NCI-H2171 (cell line): ENCODE measurements around the gene COL15A1.
"Not testable (repeated sequence)": the region's sequence is repeated elsewhere in the genome, so short reads cannot be mapped to it uniquely, and the experiment has no call there.

Experiments
- DNase-seq: peaks from one replicate; lab custom pipeline; 2025; lab: John Stamatoyannopoulos, UW

Gene COL15A1

DNA sequence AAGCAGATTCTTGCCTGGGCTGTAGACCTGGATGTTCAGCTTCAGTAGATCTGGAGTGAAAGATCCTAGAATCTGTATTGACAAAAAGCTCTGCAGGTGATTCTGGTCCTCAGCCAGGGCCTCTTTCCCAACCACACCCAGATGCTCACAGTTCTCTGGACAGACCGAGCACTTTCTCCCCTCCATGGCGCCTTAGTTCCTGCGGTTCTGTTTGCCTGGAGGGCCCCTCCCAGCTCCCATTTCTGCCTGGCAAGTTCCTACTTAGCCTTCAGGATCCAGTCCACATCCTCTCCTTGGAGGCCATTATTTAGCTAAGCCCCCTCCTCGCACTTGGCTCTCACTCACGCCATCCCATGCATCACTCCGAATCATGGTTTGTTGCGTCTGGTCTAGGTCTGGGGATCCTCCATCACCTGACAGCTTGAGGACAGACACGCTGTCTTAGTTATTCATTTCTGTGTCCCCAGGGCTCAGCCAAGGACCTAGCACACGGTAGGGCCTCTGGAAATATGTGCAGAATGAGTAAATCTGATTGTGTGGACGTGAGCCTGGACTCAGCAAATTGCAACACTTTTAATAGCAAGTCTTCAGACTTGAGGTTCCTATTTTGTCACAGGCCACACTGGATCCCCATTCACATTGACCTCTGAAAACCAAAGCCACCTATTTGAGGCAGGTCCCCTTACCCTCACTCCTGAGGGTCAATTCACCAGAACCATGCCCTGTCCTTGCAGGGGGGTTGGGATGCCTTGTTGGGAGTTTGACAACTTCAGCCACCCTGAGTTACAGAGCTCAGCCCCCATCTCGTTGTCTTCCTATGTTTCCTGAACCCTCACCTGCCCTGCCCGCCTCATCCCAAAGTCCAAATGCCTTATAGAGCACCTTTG lies 50.7 kb downstream of the COL15A1 start:
- DNase-seq = no peak

DNA sequence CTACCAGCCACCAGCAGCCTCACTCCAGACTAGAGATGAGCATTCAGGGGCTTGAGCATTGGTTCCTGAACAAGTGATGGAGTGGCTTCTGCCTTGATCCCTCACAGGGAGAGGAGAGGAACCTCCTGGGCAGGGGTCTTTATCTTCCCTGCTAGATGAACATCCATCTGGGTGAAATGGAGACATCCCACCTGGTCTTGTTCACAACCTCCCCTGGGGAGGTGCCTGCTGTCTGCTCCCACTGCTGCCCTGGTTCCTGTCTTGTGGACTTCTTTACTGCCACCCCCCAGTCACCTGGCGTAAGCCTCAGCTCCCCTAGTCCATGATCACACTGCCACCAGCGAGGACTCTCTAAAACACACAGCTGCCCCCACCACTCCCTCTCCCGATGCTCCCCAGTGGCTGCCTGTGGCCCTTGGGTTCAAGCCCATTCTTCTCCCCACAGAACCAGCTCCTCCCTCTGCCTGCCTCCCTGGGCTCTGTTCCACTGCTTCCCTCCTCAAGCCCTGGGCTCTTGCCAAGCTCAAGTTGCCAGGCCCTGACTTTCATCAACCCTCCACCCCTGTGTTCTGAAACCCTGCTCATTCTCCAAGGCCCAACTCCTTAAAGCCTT lies 51.5 kb downstream of the COL15A1 start:
- DNase-seq = no peak

DNA sequence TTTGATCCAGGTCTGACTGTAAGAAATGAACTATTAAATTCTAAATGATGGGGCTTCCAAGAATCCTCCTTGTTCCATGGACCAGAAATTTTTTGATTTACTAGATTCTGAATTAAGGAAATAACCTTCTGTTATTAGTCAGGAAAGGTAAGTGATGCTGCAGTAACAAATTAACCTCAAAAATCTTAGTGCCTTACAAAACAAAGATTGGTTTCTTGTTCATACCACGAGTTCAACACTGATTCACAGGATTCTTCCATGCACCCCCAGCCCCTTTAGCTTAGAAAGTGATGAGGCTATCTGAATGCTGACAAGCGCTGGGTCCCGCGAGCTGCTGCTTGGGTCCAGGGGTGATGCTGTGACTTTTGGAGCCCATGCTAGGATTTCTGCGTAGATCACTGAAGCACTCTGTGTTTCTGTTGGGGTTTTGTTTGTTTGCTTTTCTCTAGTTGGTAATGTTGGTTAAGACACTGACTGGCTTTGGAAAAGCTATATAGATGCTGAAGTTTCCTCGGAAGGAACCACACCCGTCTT lies 52.3 kb downstream of the COL15A1 start:
- DNase-seq = no peak

DNA sequence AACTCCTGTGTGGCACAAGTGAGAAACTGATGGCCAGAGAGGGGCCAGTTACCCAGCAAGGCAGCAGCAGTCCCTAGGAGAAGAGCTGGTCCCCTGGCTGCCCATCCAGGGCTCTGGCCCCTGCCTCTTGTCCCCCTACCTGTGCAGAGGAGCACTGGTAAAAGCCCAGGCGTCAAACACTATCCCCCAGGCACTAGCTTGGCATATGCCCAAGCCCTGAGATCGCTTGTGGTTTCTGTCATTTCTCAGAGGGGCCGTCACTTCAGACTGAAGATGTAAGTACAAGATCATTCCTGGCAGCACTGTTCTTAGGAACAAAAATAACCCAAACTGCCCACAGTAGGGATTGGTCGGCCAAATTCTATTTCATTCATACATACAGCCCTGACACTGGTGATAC lies 53.9 kb downstream of the COL15A1 start:
- DNase-seq = no peak

DNA sequence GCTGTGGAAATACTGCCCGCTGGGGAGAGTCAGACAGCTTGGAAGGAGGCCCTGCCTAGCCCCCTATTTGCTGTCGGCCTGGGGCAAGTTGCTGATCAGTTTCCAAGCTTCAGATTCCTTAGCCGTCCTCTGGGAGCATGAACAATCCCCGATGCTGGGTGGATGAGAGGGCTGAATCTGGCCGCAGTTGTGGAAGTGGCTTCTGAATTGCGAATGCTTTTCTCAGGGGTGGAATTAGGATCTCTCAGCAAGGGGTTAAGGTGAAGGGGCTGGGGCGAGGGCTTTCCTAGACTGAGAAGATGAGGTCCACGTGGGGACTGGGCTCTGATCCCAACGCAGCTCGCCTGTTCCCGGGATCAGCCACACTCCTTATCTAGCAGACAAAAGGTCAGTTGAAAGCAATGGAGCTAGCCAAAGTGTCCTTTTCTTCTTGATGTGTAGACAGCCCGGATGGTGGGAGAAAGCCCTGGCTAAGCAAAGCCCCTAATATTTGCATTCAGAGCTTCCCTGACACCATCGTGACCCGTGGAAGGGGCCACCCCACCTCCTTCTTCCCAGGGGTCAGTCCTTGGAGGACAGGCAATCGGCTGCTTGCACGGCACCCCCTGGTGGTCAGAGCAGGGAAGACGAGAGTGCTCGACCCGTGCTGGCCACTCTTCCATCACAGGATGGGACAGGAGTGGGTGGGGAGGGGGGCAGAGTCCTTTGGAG lies 54.9 kb downstream of the COL15A1 start:
- no peak for DNase-seq

DNA sequence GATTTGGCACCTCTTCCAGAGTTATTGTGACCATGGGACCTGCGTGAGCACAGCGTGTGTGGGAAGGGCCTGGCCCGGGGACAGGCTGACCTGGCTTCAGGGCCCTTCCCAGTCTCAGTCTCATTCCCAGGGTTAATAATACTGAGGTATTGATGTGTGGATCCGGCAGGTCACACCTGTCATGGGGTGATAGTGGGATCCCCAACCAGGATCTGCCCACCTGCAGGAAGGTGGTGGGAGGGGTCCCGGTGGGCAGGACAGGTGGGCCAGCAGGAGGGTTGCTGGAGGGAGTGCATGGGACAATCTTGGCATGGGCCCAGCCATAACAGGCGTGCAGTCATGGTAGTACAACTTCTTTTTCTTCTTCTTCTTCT lies 55.4 kb downstream of the COL15A1 start:
- no peak for DNase-seq

DNA sequence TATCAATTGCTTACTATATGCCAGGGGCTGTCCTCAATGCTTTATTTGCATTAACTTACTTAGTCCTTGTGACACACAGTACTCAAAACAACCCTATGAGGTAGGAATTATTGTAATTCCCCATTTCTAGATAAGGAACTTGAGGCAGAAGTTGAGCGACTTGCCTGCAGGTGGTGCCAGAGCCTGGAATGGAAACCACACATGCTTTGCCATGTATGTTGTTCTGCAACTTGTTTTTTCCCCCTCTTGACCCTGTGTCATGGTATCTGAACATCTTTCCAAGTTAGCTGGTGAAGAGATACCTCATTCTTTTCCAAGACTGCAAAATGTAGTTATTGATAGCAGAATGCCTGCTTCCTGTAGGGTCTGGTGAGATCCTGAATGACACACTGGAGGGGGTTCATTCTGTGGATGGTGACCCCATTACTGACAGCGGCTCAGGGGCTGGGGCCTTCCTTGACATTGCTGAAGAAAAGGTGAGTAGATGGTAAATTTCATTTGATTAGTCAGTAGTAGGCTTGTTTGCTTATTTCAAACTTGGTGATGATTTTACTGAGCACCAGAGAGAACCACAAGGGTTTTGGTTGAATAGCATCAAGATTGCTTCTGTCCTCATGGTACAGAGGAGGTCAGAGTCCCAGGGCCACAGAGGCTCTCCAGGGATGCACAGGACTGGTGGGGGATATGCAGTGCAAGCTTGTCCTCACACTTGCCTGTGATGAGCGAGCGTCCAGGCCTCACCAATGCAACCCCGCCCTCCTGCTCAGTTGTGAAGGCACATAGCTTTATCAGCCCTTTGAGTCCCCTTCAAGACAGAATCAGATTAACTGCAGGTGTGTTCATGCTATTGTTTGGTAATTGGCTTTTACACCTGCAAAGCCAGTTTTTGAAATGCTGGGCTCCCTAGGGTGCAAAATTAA lies 57.0 kb downstream of the COL15A1 start:
- no peak for DNase-seq

DNA sequence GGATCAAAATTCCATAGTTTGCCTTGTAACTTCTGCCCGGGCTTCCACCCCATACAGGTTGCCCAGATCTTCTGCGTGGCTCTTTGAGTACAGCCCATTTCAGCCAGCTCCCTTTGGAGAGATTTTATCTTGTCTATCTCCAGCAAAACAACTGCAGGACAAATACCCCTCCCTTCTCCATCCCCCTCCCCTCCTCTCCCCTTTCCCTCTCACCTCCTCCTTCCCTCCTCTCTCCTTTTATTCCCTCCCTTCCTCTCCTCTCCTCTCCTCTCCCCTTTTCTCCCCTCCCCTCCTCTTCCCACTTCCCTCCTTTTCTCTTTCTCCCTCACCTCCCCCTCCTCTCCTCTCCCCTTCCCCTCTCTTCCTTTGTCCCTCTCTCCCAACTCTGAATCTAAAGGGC lies 58.2 kb downstream of the COL15A1 start:
- no peak for DNase-seq

DNA sequence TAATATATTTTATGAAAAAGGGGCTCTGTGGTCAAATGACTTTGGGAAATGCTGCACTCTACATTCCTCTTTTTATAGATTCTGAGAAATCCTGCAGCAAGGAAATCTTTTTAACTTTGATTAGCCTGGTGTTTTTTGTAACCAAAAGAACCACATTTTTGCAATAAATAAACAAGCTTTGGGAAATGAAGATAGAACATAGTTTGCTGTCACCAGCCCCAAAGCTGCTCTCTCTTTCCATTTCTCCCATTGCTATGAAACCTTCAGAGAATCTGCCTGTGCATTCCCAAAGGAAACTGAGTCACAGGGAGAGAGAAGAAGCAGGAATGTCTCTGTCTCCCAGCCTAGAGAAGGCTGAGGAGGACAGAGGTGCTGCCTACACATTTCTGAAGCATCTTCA lies 59.0 kb downstream of the COL15A1 start:
- no peak for DNase-seq

DNA sequence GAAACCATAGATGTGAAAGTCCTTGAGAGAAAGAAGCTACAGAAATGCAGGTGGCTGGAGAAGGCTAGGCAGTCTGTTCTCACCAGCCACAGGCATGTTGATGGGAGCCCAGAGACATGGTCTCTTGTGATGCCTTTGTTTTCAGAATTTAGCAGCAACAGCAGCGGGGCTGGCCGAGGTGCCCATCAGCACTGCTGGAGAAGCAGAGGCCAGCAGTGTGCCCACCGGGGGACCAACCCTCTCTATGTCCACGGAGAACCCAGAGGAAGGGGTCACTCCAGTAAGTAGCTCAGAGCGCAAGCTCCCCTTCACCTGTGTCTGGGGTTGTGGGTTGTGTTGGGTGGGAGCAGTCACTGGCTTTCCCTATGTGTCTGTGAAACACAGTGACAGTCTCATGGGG lies 59.6 kb downstream of the COL15A1 start:
- no peak for DNase-seq

DNA sequence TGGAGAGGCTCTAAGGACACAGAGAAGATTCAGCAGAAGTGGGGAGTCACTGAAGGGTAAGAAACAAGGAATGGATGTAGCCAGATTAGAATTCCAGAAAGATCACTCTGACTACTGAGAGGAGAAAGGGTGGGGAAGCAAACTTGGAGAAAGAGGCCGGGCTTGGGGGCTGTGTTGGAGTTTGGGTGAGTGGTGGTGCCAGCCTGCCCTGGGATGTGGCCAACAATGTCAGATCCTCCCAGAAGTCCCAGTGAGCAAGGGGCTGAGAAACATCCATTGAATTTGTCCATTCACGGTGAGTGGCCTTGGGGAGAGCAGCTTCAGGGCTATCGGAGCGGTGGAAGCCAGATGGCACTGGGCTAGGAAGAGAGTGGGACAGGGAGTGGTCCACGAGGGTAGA lies 60.4 kb downstream of the COL15A1 start:
- no peak for DNase-seq

DNA sequence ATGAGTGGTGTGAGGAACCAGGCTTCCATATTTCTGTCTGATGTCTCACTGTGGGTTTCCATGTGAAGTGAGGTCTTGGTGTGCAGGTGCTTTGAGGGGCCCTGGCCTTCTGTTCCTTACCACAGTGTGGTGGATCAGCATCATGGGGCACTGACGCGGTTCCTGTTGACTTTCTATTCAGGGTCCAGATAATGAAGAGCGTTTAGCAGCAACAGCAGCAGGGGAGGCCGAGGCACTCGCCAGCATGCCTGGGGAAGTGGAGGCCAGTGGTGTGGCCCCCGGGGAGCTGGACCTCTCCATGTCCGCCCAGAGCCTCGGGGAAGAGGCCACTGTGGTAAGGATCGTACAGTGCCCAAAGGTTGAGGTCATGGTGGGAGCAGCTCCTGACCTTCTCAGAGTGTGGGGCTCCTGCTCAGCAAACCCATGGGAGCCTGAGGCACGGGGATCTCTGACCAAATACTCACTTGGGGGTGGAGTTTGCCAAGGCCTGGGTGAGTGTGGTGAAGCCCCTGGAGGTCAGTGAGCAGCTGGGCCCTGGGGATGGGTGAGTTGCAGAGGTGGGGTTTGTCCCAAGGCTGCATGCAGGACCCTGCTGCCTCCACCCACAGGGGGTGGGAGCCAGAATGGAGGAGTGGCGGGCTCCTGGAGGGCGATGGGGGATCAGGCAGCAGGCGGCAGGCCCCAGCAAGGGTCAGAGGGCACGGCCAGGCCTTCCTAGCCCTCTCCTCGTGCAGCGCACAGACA lies 61.2 kb downstream of the COL15A1 start:
- no peak for DNase-seq

DNA sequence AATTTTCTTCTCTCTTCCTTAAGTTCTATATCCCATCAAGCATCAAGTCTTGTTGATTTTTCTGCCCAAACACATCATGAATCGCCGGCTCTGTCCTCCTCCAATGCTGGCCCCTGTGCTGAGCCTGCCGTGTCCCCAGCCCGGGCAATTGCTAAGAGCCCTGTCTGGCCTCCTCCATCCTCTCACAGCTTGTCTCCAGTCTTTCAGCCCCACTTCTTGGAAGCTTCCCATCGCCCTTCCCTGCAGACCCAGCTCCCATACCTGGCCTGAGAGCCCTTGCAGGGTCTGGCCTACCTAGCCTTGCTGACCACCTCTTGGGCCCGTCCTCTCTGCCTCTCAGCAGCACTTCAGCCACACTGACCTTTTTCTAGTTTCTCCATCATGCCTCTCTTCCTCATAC lies 61.9 kb downstream of the COL15A1 start:
- DNase-seq = no peak

DNA sequence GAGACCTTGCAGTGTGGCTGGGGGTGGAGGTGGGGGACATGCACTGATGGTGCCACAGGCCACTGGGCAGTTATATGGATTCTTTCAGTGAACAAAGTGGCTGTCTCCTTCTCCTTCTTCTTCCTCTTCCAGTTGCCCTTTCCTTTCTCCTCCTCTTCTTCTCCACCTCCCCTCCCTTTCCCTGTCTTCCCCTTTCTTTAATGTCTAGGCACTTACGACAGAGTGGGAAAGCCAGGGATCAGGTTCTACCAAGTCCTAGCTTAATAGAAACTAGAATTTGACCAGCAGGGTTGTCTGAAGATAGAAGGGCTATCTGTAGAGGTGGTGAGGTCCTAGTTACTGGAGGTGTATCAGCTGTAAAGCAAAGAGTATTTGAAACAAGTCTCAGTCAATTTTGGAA lies 62.8 kb downstream of the COL15A1 start:
- no peak for DNase-seq

DNA sequence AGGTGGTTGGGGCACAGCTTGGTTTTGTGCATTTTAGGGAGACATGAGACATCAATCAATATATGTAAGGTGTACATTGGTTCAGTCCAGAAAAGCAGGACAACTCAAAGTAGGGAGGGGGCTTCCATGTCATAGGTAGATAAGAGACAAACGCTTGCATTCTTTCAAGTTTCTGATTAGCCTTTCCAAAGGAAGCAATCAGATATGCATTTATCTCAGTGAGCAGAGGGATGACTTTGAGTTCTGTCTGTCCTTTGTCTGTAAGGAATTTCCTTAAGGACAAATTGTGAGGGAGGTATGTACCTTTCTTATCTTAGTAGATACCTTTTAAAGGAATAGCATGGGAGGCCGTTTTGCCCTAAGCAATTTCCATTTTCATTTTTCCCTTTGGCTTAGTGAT lies 63.3 kb downstream of the COL15A1 start:
- no peak for DNase-seq

DNA sequence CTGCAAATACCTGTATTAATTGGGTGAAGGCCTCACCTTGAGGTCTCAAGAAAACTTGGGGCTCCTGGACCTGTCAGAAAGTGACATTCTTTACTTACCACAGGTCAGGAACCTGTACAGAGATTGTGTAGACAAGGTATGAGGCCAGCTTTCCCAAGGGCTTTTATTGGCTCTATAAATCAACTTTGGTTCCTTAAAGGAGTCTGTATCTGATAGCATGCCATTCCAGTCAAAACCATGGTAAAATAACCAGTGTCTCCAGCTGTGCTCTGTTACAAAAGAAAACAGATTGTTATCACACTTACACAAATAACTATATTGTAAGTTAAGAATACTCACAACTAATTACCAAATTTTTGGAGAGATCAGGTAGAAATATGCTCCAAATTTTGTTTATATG lies 64.5 kb downstream of the COL15A1 start:
- no peak for DNase-seq

DNA sequence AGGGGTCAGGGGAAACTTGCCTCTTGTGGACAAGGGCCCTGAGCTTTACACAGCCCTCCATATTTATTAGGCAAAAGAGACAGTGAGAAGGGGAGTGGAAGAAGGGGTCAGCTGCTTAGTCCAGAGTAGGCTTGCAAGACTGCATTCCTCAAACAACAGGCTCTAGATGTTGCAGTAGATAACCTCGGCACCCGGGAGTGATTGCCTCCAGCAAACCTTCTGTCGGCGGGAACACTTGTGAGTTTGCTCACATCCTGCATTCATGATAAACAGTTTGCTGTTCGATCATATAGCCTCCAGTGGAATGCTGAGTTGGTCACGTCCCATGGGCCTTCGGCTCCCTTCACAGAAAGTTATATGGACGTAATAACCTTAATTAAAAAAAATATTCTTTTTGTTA lies 66.7 kb downstream of the COL15A1 start:
- DNase-seq = not testable (repeated sequence)

DNA sequence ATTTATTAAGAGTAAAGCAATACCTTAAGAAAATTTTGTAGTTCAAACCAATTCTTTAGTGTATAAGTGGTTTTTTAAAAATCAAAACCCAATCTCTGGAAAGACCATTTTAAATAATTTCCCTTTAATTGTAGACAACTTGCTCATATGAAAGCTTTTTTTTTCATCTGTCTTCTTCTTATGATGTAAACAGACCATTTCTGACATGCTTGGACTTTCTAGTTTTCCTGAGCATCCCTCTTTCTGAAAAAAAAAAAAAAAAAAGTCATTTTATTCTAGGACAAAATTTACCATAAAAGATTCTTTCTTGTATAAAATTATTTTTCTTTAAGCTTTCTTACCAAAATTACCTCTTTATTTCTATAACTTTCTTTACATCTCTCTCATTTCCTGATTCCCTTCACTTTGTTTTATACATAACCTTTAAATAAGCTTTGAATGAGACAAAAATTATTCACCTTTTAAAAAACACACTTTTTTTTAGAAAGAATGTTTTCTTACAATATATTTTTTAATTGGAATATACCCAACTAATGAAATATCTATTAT lies 67.5 kb downstream of the COL15A1 start:
- DNase-seq = peak; percentile 34

DNA sequence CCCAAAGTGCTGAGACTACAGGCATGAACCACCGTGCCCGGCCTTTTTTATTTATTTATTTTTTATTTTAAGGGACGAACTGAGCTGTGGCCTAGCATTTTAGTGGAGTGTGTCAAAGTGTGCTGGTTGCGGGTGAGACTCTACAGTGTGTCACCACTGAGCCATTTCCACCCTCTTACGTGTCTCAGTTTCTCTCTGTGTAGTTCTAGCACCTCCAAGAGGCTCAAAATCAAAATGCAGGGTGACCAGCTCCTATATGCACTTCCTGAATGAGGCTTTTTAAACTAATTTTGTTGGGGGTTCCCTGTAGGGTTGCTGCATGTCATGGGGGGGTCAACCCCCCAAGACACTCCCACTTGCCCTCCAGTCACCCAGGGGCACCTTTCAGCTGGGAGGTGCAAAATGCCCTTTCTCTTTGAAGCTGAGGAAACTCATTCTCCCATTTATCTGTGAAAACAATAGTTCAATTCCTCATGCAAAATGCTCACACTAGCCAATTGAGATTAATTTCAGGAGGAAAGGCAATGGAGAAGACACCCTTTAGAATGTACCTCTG lies 69.3 kb downstream of the COL15A1 start:
- no peak for DNase-seq

DNA sequence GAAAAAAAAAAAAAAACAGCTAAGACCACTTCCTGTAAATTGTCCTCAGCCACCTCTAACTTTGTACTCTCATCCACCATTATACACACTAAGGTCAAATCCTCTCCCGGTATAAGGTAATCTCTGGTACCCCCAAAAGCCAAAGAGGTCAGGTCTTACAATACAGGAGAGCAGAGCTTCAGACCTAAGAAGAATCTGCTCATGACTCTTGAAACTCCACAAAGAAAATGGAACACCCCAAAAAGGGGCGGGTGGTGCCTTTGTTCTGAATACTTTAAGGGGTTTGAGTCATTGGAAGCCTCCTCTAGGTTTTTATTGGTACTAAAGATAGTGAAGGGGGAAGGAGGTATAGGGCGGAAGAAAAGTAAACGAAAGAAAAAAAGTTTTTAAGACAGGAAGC lies 69.8 kb downstream of the COL15A1 start:
- no peak for DNase-seq
